Measurements from ENCODE around the gene SHOC2.

GRCh38 chr10:110944792-110945396 lies 25.5 kb downstream of the SHOC2 start:
- TF ChIP-seq ZNF687 (CRISPR knock-in tag; IDR thresholded peaks at IDR 0.05) = no peak
- no peak for TF ChIP-seq HOXA5 (CRISPR knock-in tag; IDR thresholded peaks at IDR 0.05)
- no peak for TF ChIP-seq E2F1 (CRISPR knock-in tag; IDR thresholded peaks at IDR 0.05)
- no peak for TF ChIP-seq ZNF577 (CRISPR knock-in tag; IDR thresholded peaks at IDR 0.05; ENCODE audit: borderline replicate concordance, low read depth)
- TF ChIP-seq TAF1 (CRISPR knock-in tag; IDR thresholded peaks at IDR 0.05) = no peak
- TF ChIP-seq ZNF343 (CRISPR knock-in tag; IDR thresholded peaks at IDR 0.05) = no peak
- no peak for TF ChIP-seq SMARCC2 (IDR thresholded peaks at IDR 0.05)
- TF ChIP-seq ZBTB43 (CRISPR knock-in tag; conservative IDR thresholded peaks at IDR 0.05) = no peak
- no peak for TF ChIP-seq ZNF318 (CRISPR knock-in tag; IDR thresholded peaks at IDR 0.05)
- no peak for TF ChIP-seq ATF3 (CRISPR knock-in tag; IDR thresholded peaks at IDR 0.05)
- no peak for TF ChIP-seq GMEB2 (CRISPR knock-in tag; IDR thresholded peaks at IDR 0.05; ENCODE audit: low read depth)
- no peak for TF ChIP-seq FOXK2 (IDR thresholded peaks at IDR 0.05)
- no peak for TF ChIP-seq PRDM15 (CRISPR knock-in tag; IDR thresholded peaks at IDR 0.05)
